HepG2 (cell line): ENCODE data around the gene ZNFX1. TPM values are rescaled to one million over a fixed set of nuclear protein-coding genes. Genes with fewer than 3 reads are reported as not detected.
A peak's percentile ranks its signal among the peaks of the same experiment; 100 is the strongest.

Experiments
- ATAC-seq: fragments of 200-7000 bp; cut with Tn5 transposase; 3 replicates; pipeline ENCODE4 v1.9.1; 2020; ENCODE audit warnings: mild to moderate bottlenecking, moderate library complexity
- BruUV-seq: library from RNA; stranded (reverse); fragments of 400-500 nt; replicated peaks from 2 replicates; lab custom pipeline; 2021; lab: Mats Ljungman, UMichigan
- CTCF ChIA-PET: fragments of 300-600 bp; formaldehyde crosslinking; extraction: SDS; loops from one replicate; lab custom pipeline; 2021; ENCODE audit warnings: low total read pairs, inconsistent platforms, low intra/inter-chr PET ratio; lab: Yijun Ruan, JAX
- POLR2A ChIA-PET: fragments of 350-600 bp; sonication (Branson Sonifier 250); formaldehyde crosslinking; loops from one replicate; lab custom pipeline; 2020; ENCODE audit warnings: antibody characterized with exemption, inconsistent platforms; lab: Yijun Ruan, JAX
- DNase-seq: peaks from one replicate; pipeline ENCODE4 v3.0.0-alpha.2; 2015; ENCODE audit warnings: low spot score
- FAIRE-seq: peaks from 3 replicates; lab custom pipeline; 2011; peaks lifted over from hg19 to GRCh38; lab: Jason Lieb, UNC
- H2AFZ ChIP-seq: one replicate; pipeline ENCODE4 v1.6.1; 2011; ENCODE audit warnings: low read length, inconsistent platforms
- H3K27ac ChIP-seq: fragments of 300-600 bp; 3 replicates; pipeline ENCODE4 v1.8.0; 2011; ENCODE audit warnings: mixed run types, mild to moderate bottlenecking, mixed read lengths, low read length, inconsistent platforms; ENCODE audit not compliant: insufficient read depth; ENCODE audit errors: extremely low read length
- H3K27me3 ChIP-seq, 2 experiments: fragments of 200-600 bp in 1 of 2; 2 replicates in 1 of 2; 3 replicates in 1 of 2; pipeline versions ENCODE4 v1.6.0 to v1.8.0; 2011; ENCODE audit warnings: low read length in 2 of 2, mild to moderate bottlenecking in 2 of 2, moderate library complexity in 2 of 2, inconsistent platforms in 1 of 2; ENCODE audit not compliant: insufficient read depth in 2 of 2, control insufficient read depth in 1 of 2
- H3K36me3 ChIP-seq, 2 experiments: fragments of 200-600 bp in 1 of 2; replicated peaks in 1 of 2; 2 replicates in 1 of 2; 3 replicates in 1 of 2; pipeline versions ENCODE4 v1.5.1 to v1.8.0; 2011; ENCODE audit warnings: low read length in 2 of 2, inconsistent platforms in 1 of 2; ENCODE audit not compliant: insufficient read depth in 2 of 2, control insufficient read depth in 1 of 2
- H3K4me1 ChIP-seq: 2 replicates; pipeline ENCODE4 v1.5.1; 2012; ENCODE audit warnings: low read length, inconsistent platforms; ENCODE audit not compliant: insufficient read depth
- H3K4me2 ChIP-seq: 2 replicates; pipeline ENCODE4 v1.6.0; 2011; ENCODE audit warnings: low read depth, low read length, inconsistent platforms
- H3K4me3 ChIP-seq, 3 experiments: fragments of 200-600 bp in 1 of 3; sonication (generic), shearing (Covaris generic) in 1 of 3; replicated peaks in 1 of 3; 2 replicates each; pipeline ENCODE4 v1.5.1; 2011 to 2016; ENCODE audit warnings: low read length in 3 of 3, inconsistent platforms in 2 of 3, low read depth in 2 of 3, mild to moderate bottlenecking in 2 of 3, control low read depth in 1 of 3, mixed read lengths in 1 of 3; ENCODE audit not compliant: insufficient read depth in 1 of 3
- H3K79me2 ChIP-seq: one replicate; pipeline ENCODE4 v1.6.1; 2011; ENCODE audit warnings: low read length, inconsistent platforms; ENCODE audit not compliant: insufficient read depth
- H3K9ac ChIP-seq: 2 replicates; pipeline ENCODE4 v1.6.0; 2011; ENCODE audit warnings: mild to moderate bottlenecking, low read depth, low read length, inconsistent platforms; ENCODE audit not compliant: insufficient read depth
- H3K9me3 ChIP-seq: 2 replicates; pipeline ENCODE4 v1.5.1; 2012; ENCODE audit warnings: mild to moderate bottlenecking, low read length
- H4K20me1 ChIP-seq: 2 replicates; pipeline ENCODE4 v1.6.0; 2011; ENCODE audit warnings: inconsistent platforms, mild to moderate bottlenecking, low read length, moderate library complexity; ENCODE audit not compliant: insufficient read depth
- ZBTB2 ChIP-seq: sonication (generic); formaldehyde crosslinking; IDR thresholded peaks from 2 replicates; pipeline ENCODE4 v1.8.0; 2022; ENCODE audit warnings: low read depth, missing genetic modification reagents
- ZFP62 ChIP-seq: sonication (generic); formaldehyde crosslinking; IDR thresholded peaks from 2 replicates; pipeline ENCODE4 v1.4.0; 2020; ENCODE audit warnings: missing genetic modification reagents
- ZNF629 ChIP-seq: sonication (generic); formaldehyde crosslinking; conservative IDR thresholded peaks from 2 replicates; pipeline ENCODE4 v1.5.0; 2020; ENCODE audit warnings: missing genetic modification reagents
- WGBS: methylation state at CpG from one replicate; pipeline ENCODE4 v1.1.6; 2017; ENCODE audit warnings: low lambda C conversion rate; 5-methylcytosine and 5-hydroxymethylcytosine counted together
- in situ Hi-C: cut with HindIII; loops from 2 replicates; pipeline ENCODE4 v1.10.0; 2017; ENCODE audit warnings: low pct_unique_long_range_greater_than_20kb; ENCODE audit not compliant: extremely low pct_ligation_motif_present
- intact Hi-C: fragments of 100-400 bp; cut with micrococcal nuclease; formaldehyde crosslinking; loops from one replicate; pipeline ENCODE4 v1.10.0; 2022; ENCODE audit not compliant: unreplicated experiment
- polyA plus RNA-seq, 8 experiments: library from polyadenylated mRNA; depleted of rRNA in 3 of 8; stranded (reverse) in 7 of 8; unstranded in 1 of 8; fragments of >200 nt; fragmentation: Illumina TruSeq in 4 of 8; extraction: Trizol in 4 of 8; gene quantifications; 2 replicates each; pipeline versions ENCODE4 v1.2.1 to v1.2.3, GENCODE V29; 2011 to 2016; ENCODE audit warnings: low read depth in 4 of 8, missing spikeins in 1 of 8, mixed read lengths in 1 of 8; ENCODE audit not compliant: insufficient read depth in 1 of 8
- total RNA-seq, 5 experiments: library from RNA; depleted of rRNA; stranded (reverse); fragments of >200 nt; fragmentation: Illumina TruSeq; extraction: Trizol; gene quantifications; 2 replicates each; pipeline ENCODE4 v1.2.3, GENCODE V29; 2016; ENCODE audit warnings: low read depth in 1 of 5
- TF ChIP-seq, protein P1 (sequence below): sonication (generic); formaldehyde crosslinking; IDR thresholded peaks from 2 replicates; pipeline ENCODE4 v1.4.0; 2020; ENCODE audit warnings: mild to moderate bottlenecking, missing genetic modification reagents
- TF ChIP-seq, protein P2 (sequence below): sonication (generic); formaldehyde crosslinking; IDR thresholded peaks from 2 replicates; pipeline ENCODE4 v1.5.0; 2020; ENCODE audit warnings: mild to moderate bottlenecking, missing genetic modification reagents
- TF ChIP-seq, protein P3 (sequence below): sonication (generic); formaldehyde crosslinking; IDR thresholded peaks from 2 replicates; pipeline ENCODE4 v1.9.0; 2021; ENCODE audit warnings: missing genetic modification reagents, borderline replicate concordance
- TF ChIP-seq, protein P4 (sequence below): sonication (generic); formaldehyde crosslinking; IDR thresholded peaks from 2 replicates; pipeline ENCODE4 v1.4.0; 2020; ENCODE audit warnings: missing genetic modification reagents
- TF ChIP-seq, protein P5 (sequence below): sonication (generic); formaldehyde crosslinking; IDR thresholded peaks from 2 replicates; pipeline ENCODE4 v1.4.0; 2020; ENCODE audit warnings: missing genetic modification reagents

Gene ZNFX1
- total and polyA plus RNA-seq, 2 of the 13 experiments (the other 11 are each of a cell fraction or from before 2014, with no cell fraction given) = 2.9 to 11.1 TPM

- Histone ChIP-seq H3K27ac (no peak overlapping the region), H3K4me2 (no peak overlapping the region; the same call in 1 of the 2 replicates), H3K36me3 (peaks cover 24 to 43% of the 10 kb centered on the region in 2 experiments), H3K9ac (no peak overlapping the region), H2AFZ (no peak overlapping the region), H3K79me2 (peaks cover 57% of the 10 kb centered on the region), H3K9me3 (no peaks in the 10 kb centered on the region), H3K4me3 (no peak overlapping the region), H4K20me1 (peaks cover 16% of the 10 kb centered on the region), H3K27me3 (peaks cover 0 to 4% of the 10 kb centered on the region in 2 experiments; a peak in 1 of 5 replicates), H3K4me1 (peaks cover 39% of the 10 kb centered on the region)
- ChIA-PET CTCF (no interaction called here), POLR2A (no interaction called here)
- WGBS = 97% methylated on average over 4 of the region's 4 CpGs
- in situ Hi-C loops = no loop called here
- FAIRE-seq (no peak), DNase-seq (no peak), ATAC-seq (no peak)
- TF ChIP-seq ZNF629 (CRISPR knock-in tag) (peak; percentile 52; the same call in 1 of the 2 replicates), ZFP62 (no peak), ZBTB2 (CRISPR knock-in tag) (no peak)
- TF ChIP-seq, protein P1, sequence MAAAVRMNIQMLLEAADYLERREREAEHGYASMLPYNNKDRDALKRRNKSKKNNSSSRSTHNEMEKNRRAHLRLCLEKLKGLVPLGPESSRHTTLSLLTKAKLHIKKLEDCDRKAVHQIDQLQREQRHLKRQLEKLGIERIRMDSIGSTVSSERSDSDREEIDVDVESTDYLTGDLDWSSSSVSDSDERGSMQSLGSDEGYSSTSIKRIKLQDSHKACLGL = no peak
- TF ChIP-seq, protein P2, sequence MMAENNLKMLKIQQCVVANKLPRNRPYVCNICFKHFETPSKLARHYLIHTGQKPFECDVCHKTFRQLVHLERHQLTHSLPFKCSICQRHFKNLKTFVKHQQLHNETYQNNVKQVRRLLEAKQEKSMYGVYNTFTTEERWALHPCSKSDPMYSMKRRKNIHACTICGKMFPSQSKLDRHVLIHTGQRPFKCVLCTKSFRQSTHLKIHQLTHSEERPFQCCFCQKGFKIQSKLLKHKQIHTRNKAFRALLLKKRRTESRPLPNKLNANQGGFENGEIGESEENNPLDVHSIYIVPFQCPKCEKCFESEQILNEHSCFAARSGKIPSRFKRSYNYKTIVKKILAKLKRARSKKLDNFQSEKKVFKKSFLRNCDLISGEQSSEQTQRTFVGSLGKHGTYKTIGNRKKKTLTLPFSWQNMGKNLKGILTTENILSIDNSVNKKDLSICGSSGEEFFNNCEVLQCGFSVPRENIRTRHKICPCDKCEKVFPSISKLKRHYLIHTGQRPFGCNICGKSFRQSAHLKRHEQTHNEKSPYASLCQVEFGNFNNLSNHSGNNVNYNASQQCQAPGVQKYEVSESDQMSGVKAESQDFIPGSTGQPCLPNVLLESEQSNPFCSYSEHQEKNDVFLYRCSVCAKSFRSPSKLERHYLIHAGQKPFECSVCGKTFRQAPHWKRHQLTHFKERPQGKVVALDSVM (CRISPR knock-in tag) = peak; percentile 23; the same call in 1 of the 2 replicates
- TF ChIP-seq, protein P3, sequence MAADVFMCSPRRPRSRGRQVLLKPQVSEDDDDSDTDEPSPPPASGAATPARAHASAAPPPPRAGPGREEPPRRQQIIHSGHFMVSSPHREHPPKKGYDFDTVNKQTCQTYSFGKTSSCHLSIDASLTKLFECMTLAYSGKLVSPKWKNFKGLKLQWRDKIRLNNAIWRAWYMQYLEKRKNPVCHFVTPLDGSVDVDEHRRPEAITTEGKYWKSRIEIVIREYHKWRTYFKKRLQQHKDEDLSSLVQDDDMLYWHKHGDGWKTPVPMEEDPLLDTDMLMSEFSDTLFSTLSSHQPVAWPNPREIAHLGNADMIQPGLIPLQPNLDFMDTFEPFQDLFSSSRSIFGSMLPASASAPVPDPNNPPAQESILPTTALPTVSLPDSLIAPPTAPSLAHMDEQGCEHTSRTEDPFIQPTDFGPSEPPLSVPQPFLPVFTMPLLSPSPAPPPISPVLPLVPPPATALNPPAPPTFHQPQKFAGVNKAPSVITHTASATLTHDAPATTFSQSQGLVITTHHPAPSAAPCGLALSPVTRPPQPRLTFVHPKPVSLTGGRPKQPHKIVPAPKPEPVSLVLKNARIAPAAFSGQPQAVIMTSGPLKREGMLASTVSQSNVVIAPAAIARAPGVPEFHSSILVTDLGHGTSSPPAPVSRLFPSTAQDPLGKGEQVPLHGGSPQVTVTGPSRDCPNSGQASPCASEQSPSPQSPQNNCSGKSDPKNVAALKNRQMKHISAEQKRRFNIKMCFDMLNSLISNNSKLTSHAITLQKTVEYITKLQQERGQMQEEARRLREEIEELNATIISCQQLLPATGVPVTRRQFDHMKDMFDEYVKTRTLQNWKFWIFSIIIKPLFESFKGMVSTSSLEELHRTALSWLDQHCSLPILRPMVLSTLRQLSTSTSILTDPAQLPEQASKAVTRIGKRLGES = no peak
- TF ChIP-seq, protein P4, sequence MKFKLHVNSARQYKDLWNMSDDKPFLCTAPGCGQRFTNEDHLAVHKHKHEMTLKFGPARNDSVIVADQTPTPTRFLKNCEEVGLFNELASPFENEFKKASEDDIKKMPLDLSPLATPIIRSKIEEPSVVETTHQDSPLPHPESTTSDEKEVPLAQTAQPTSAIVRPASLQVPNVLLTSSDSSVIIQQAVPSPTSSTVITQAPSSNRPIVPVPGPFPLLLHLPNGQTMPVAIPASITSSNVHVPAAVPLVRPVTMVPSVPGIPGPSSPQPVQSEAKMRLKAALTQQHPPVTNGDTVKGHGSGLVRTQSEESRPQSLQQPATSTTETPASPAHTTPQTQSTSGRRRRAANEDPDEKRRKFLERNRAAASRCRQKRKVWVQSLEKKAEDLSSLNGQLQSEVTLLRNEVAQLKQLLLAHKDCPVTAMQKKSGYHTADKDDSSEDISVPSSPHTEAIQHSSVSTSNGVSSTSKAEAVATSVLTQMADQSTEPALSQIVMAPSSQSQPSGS (CRISPR knock-in tag) = no peak
- TF ChIP-seq, protein P5, sequence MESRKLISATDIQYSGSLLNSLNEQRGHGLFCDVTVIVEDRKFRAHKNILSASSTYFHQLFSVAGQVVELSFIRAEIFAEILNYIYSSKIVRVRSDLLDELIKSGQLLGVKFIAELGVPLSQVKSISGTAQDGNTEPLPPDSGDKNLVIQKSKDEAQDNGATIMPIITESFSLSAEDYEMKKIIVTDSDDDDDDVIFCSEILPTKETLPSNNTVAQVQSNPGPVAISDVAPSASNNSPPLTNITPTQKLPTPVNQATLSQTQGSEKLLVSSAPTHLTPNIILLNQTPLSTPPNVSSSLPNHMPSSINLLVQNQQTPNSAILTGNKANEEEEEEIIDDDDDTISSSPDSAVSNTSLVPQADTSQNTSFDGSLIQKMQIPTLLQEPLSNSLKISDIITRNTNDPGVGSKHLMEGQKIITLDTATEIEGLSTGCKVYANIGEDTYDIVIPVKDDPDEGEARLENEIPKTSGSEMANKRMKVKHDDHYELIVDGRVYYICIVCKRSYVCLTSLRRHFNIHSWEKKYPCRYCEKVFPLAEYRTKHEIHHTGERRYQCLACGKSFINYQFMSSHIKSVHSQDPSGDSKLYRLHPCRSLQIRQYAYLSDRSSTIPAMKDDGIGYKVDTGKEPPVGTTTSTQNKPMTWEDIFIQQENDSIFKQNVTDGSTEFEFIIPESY (CRISPR knock-in tag) = 0 out of 2 replicates have a peak, but pooled peaks have one; percentile 11
- BruUV-seq = no TSS peak
- intact Hi-C loops = loop anchor here (5.0 kb wide), 2 partner anchors 88 to 458 kb away; partner anchors contain the start of gene STAU1
Measured at GRCh38 chr20:49275216-49275615, 2.6 kb downstream of the ZNFX1 start.
